Stimulated activated CD4-positive, alpha-beta T cell treated with anti-CD3 and anti-CD28 coated beads, Interleukin-15, amount 100 ng/mL, for 48 hours (primary cell): Measurements from ENCODE around the gene OR4D5.

Experiments
- DNase-seq, 2 donors: peaks; one replicate each; pipeline ENCODE4 v3.0.0-alpha.2; 2020; ENCODE audit warnings: low read depth in 2 of 2

OR4D5 gene

DNA sequence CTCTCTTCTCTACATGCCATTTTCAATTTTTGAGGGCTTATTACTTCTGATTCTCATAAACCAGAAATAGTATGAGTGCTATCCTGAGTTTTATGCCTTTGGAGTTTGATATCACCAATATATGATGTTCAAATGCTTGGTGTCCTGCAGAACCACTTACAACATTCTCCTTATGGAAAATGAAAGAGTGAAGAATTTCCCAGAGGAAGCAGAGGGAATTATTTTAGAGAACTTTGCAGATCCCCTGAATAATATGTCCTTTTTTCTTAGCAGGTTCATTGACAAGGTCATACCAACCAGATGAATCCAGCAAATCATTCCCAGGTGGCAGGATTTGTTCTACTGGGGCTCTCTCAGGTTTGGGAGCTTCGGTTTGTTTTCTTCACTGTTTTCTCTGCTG lies at the start of gene OR4D5:
Gene OR4D5, plus strand, starts transcription at position 301 of the 400 bp plus-strand sequence. Its CDS starts 0 bp downstream, at position 301.
- no peak for DNase-seq

DNA sequence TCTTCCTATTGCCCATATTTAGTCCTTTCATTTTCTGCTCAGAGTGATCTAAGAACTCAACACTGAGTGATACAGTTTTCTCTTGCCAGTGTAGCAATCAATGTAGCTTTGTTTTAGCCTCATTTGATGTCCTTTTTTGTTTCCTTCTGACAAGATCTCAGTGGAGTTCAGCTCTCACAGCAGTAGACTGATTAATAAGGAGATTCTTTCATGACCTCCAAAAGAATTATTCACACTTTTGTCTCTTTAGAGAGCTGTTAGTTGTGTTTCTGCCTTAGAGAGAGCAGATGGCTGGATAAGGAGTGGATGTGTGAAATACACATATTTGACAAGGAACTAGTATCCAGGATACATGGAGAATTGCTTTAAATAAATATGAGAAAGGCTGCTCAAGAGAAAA lies 47.4 kb upstream of the OR4D5 start:
- DNase-seq: no peak

DNA sequence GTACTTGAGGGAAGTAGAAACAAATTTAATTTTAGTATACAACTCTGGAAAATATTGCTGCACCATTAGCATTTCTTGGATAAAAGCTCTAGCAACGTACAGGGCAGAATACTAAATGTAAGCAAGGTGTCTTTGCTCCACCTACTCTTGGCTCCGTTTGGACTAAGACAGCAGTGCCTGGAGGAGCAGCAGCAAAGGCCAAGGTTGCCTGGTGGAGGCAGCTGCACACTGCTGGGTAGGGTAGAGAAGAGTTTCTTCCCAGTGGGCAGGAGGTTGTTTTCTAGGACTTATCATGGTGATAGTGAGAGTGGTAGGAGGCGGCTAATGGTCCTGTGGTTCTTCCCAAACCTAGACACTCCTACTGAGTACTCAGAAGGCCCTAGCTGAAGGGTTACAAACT lies 39.6 kb upstream of the OR4D5 start:
- DNase-seq: no peak

DNA sequence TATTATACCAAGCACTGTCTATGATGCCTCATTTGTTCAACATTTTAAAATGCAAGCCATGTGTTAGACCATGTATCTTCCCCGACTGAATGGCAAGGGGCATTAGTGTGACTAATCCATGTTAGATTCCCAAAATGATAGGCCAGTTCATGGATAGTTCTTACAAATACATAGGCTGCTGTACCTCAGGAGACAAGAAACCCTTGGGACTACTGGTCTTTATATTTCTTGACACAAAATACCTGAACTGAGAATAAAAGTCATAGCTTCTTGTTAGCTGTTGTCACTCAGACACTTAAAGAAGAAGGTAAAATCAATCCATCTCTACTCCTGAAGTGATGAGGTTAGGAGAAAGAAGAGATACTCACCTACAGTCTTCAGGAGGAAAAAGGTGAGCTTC lies 37.5 kb upstream of the OR4D5 start, which contains the start of gene OR8D4:
Gene OR8D4, plus strand, starts transcription at position 301 of the 400 bp plus-strand sequence. CDS start 4,265 bp downstream, outside the sequence.
- DNase-seq: no peak

DNA sequence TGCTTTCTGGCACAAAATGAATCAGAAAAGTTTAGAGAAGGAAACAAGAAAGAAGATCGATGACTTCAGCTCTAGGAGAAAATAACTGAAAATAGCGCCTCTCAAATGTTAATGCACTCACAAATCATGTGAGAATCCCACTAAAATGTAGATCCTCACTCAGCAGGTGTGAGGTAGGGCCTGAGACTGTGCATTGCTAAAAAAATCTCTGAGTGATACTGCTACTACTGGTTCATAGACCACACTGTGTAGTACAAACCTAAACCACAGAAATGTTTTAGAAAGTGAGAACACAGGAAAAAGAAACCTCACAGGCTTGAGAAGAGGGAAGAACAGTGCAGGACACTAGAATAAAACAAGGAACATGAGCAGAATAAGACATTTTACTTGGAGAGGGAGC lies 35.5 kb upstream of the OR4D5 start:
- DNase-seq: no peak

DNA sequence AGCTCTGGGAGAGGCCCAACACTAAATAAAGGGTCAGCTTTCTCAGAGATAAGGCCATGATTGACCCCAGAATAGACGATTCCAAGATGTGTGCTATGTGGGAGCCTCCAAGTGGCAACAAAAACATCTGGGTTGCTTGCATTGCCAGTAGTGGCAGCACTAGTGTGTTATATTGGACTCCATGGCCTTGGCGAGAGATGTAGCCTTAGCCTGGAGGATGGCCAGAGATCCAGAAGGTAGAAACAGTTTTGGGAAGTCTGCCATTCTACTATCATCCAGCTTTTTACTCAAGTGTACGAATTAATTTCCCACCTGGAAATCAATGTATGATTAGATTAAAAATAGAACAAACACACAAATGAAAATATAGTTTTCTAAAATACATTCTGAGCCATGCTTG lies 34.5 kb upstream of the OR4D5 start:
- no peak for DNase-seq

DNA sequence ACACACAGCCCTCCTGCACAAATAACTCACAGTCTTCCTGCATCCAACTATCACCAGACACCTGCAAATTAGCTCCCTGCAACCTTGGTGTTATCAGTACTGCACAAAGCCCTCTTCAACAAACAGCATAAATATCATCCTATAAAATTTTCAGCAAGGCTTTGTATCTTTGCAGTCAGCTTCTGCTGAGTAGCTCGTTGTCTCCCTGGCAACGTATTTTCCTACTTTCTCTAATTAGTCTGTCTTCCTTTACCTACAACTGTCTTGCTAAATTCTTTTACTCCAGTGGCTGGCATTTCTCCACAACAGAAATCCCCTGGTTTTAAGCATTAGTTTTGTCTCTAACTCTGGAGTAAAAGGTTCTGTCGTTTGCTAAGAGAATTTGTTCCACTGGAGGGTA lies 33.6 kb upstream of the OR4D5 start:
- DNase-seq: no peak

DNA sequence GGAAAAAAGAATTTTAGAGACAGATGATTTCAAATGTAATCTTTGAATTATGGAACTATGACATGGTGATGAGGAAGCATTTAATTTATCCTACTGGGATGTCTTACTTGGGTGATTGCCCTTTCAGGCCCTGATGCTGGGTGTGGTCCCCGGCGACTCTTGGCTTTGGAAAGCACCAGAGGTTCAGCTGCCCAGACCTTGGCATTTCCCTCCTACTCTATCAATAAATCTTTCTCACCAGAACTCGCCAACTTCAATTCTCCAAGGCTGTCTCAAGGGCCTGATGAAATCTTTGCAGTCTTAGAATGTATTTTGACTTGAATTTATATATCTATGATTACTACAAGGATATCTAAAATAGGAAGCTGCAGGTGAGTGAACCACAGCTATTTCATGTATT lies 18.5 kb upstream of the OR4D5 start:
- DNase-seq: no peak

DNA sequence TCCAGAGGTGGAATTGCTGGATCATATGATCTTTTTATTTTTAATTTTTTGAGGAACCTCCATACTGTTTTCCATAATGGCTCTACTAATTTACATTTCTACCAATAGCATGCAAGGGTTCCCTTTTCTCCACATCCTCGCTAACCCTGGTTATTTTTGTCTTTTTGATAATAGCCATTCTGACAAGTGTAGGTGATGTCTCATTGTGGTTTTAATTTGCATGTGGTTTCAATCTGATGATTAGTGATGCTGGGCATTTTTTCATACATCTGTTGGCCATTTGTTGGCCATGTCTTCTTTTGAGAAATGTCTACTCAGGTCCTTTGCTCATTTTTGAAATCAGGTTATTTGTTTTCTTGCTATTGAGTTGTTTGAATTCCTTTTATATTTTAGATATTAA lies 15.4 kb upstream of the OR4D5 start:
- no peak for DNase-seq

DNA sequence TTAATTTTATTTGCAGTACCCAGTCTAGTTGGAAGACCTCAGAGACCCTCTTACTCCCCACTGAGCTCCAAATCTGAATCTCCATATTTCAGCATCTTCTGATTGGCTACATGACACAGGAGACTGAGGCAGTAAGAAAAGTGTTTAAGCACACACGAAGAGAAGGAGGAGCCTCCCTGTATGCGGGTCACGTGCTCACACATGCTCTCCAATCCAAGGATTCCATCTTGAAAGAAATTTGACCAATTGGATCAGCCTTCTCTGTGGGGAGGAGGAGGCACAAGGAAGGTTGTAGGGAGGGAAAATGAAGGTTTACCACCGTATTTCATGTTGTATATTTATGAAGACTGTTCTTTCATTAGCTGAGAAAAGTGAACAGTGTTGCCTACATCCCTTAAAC lies 3.0 kb downstream of the OR4D5 start:
- DNase-seq: no peak

DNA sequence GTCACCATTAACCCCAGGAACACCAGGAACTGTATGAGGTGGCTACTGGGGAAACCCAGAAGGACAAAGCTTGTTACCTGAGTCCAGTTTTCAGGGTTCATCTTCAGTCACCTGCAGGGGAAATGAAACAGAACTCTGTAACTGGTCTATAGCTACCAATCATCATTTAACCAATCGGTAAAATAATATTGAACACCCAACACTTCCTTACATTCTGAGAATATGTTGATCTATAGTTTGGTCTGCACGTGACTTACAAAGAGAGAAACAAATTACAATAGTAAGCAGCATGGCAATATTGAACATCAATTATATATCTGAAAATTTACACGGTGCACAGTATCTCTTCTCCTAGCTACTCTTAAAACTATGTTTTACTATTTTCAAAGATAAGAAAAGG lies 4.3 kb downstream of the OR4D5 start, which contains the start of gene OR6T1:
Gene OR6T1, minus strand, starts transcription at position 101 of the 400 bp plus-strand sequence. Its CDS starts 0 bp downstream, at position 101.
- DNase-seq: no peak

DNA sequence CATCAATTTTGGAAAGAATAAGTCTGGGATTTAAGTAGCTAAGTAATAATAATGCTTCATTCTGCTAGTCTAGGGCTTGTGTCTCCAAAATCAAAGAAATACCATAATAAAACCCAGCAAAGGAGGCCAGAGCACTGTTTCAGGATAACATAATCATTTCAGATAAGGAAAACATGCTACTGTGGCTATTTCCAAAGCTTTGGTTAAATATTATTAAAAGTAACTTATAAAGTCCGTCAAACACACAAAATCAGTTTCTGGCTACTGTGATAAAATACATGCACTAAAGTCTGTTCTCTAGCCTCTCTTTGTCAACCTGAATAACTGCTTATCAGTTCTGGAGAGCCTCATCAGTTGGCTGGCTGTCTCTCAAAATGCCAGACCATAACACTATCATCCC lies 5.7 kb downstream of the OR4D5 start:
- DNase-seq: no peak

DNA sequence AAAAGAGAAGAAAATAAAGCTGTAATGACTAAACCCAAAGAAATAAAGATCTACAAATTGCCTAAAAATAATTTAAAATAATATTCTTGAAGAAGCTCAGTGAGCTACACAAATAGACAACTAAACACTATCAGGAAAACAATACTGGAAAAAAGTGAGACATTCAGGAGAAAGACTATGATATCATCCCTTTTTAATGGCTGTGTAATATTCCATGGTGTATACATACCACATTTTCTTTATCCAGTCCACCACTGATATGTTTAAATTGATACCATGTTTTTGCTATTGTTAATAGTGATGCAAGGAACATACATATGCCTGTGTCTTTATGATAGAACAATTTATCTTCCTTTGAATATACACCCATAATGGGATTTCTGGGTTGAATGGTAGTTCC lies 17.3 kb downstream of the OR4D5 start:
- DNase-seq: no peak

DNA sequence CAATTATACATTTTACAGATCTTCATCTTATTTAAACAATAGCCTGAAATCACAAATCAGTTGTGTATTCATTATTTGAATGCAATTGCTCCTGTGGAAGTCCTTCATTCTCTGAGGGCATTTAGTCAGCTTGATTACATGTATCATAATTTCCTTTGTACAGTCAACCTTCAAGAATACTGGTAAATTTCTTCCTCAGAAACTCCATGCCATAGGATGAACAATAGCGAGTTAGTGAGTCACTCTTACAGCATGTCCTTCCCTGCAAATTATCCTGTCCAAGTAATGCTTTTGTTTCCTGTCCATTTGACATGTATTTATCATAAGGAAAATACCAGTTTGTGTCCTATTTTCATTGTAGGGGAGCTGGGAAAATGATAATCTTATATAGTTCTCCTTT lies 34.4 kb downstream of the OR4D5 start:
- no peak for DNase-seq

DNA sequence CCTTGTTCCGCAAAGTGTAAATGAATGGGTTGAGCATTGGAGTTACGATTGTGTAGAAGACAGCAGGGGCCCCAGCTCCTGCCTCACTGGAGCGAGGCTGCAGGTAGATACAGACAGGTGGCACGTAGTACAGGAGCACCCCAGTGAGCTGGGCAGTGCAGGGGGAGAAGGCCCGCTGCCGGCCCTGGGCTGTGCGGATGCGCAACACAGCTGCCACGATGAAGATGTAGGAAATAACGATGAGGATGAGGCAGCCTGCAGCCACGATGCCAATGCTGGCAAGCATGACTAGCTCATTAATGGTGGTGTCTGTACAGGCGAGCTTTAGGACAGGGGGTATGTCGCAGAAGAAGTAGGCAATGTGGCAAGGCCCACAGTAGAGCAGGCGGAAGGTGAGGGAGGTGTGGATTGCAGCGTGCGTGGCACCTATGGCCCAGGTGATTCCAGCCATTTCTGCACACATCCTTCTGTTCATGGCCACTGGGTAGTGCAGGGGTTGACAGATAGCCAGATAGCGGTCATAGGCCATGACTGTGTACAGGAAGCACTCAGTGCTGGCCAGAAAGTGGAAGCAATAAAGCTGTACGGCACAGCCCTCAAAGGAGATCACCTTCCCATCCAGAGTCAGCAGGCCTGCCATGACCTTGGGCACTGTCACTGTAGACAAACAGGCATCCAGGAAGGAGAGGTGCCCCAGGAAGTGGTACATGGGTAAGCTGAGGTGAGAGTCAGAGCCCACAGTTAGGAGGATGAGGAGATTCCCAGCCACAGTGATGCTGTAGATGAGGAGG lies 37.5 kb downstream of the OR4D5 start:
- DNase-seq: no peak

DNA sequence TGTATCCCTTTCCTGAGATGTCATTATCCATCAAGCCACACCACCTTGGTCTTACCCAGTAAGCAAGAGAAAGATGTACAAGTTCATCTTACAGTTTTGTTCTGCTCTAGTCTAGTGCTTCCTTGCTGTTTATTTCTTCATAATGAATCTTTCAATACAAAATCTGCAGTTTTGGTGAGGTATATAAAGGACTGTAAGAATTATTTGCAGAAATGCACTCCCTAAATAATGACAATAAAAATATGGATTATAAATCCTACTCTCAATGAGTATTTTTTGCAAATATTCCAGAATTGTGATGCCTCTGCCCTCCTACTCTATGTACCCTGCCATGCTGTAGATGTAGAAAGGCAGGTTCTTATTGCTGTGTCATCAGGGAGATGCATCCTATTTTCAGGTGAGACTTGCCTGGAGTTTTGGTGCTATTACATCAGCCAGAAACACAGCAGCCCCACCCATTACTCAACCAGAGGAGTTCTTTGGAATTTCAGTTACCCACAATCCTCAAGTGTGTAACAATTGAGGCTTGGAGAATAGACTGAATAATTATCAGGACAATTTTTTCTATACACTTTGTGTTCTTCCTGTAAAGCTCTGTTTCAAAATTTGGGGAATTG lies 38.4 kb downstream of the OR4D5 start, which contains the start of gene OR10S1:
Gene OR10S1, minus strand, starts transcription at position 51 of the 617 bp plus-strand sequence. CDS start 117 bp downstream, outside the sequence.
- no peak for DNase-seq

DNA sequence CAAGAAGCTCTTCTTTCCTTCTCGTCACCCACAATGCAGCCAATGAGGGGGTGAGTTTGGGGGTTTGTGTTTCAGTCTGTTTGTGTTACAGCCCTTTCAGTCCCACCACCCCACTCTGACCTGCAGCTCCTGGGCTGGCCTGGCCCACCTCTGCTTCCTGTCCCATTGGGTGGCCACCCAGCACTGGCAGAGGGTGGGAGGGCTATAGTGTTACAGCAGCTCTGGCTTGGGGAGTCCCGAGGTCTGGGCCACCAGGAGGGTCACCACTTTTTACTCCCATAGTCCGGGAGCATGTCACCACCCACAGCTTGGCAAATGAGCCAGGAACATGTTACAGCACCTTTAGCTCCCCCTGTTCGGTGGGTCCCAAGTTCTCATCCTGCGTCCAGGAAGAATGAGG lies 39.9 kb downstream of the OR4D5 start:
- DNase-seq: no peak
